KOPT-K1 (cell line): Measurements from ENCODE around the gene CD79B.
"Not testable (repeated sequence)": the region's sequence is repeated elsewhere in the genome, so short reads cannot be mapped to it uniquely, and the experiment has no call there.

ENCODE experiments used
- H3K27ac ChIP-seq: fragments of 200-600 bp; sonication (generic); 2 replicates; pipeline ENCODE4 v1.5.1; 2016; ENCODE audit warnings: antibody characterized with exemption, mild to moderate bottlenecking, low read depth, low read length; ENCODE audit not compliant: poor library complexity, severe bottlenecking
- H3K36me3 ChIP-seq: fragments of 200-600 bp; sonication (generic); 2 replicates; pipeline ENCODE4 v1.5.1; 2017; ENCODE audit warnings: antibody characterized with exemption, mild to moderate bottlenecking, low read length, moderate library complexity; ENCODE audit not compliant: insufficient read depth
- H3K9me3 ChIP-seq: fragments of 200-600 bp; sonication (generic); 2 replicates; pipeline ENCODE4 v1.5.1; 2017; ENCODE audit warnings: antibody characterized with exemption, low read length, mild to moderate bottlenecking; ENCODE audit not compliant: insufficient read depth, poor library complexity, severe bottlenecking

Gene CD79B

GRCh38 chr17:63930951-63931575 lies 1.1 kb downstream of the CD79B start:
- peak overlapping the region; percentile 58 for H3K27ac ChIP-seq
- no peaks in the 10 kb centered on the region for H3K9me3 ChIP-seq
- H3K36me3 ChIP-seq: no peaks in the 10 kb centered on the region; the same call in 1 of the 2 replicates

- Histone ChIP-seq H3K36me3 (no peaks in the 10 kb centered on the region; the same call in 1 of the 2 replicates), H3K9me3 (no peaks in the 10 kb centered on the region), H3K27ac (no peak overlapping the region)
Observed at GRCh38 chr17:63929860-63930766, 2.0 kb downstream of the CD79B start.

DNA sequence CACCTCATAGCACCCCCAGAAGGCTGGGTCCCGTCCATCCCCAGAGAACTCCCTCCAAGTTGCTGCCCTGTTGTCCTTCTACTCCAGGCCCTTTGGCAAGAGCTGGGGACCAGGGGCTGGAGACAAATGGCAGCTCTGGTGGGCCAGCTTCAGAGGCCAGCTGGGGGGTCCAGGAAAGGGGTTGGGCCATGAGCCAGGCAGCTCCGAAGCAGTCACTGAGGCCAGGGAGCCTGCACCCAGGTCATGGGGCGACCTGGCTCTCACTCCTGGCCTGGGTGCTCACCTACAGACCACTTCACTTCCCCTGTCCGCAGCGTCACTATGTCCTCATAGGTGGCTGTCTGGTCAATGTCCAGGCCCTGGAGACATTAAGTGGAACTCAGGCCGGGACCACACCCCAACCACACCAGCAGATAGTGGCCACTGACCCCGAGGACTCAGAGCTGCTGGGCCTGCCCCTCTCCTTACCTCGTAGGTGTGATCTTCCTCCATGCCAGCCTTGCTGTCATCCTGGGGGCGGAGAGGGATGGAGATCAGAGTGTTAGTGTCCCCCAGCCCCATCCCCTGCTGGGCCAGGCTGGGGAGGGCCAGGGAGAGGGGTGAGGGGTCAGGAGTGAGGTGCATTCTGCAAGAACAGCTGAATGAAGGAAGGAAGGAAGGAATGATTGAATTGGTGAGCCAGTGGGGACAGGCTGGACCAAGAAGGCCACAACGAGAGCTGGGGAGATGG lies 3.0 kb downstream of the CD79B start:
- Histone ChIP-seq H3K27ac (no peak overlapping the region), H3K36me3 (no peaks in the 10 kb centered on the region; the same call in 1 of the 2 replicates), H3K9me3 (no peaks in the 10 kb centered on the region)

GRCh38 chr17:63928172-63928666 lies 3.9 kb downstream of the CD79B start:
- H3K9me3 ChIP-seq: no peaks in the 10 kb centered on the region
- H3K36me3 ChIP-seq: no peaks in the 10 kb centered on the region; the same call in 1 of the 2 replicates
- no peak overlapping the region for H3K27ac ChIP-seq

GRCh38 chr17:63927464-63928171 lies 4.5 kb downstream of the CD79B start:
- no peaks in the 10 kb centered on the region; the same call in 1 of the 2 replicates for H3K36me3 ChIP-seq
- no peak overlapping the region for H3K27ac ChIP-seq
- H3K9me3 ChIP-seq: no peaks in the 10 kb centered on the region

DNA sequence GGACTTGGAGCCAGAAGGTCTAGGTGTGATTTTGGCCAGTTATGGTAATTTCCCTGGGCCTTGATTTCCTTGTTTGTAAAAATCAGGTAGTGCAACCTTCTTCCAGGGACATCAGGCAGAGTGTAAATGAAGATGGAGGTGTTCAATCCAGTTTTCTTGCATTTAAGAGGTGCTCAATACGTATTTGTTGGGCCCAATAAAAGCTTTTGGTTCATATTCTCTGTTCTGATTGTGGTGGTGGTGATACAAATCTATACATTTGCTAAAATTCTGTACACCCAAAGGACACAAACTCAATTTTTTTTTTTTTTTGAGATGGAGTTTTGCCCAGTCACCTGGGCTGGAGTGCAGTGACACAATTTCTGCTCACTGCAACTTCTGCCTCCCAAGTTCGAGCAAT lies 6.0 kb downstream of the CD79B start:
- H3K9me3 ChIP-seq: no peaks in the 10 kb centered on the region
- H3K36me3 ChIP-seq: no peaks in the 10 kb centered on the region; the same call in 1 of the 2 replicates
- H3K27ac ChIP-seq: no peak overlapping the region

DNA sequence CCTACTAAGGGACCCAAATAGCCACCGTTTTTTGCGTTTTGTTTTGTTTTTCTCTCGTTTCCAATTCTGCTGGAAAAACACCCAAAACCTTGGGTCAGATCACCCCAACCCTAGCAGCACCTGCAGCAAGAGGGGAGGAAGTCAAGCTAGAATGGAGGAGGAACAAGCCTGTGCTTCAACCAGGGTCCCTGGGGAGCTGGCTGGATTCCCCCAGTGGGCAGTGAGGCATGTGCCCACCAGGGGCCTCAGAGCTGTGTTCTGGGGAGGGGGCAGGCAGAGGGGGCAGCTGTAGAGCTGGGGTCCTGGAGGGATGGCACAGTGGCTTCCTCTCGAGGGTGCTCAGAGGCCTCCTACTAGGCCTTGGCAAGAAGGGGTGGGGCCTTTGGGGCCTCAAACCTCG lies 6.5 kb downstream of the CD79B start:
- Histone ChIP-seq H3K36me3 (no peaks in the 10 kb centered on the region; the same call in 1 of the 2 replicates), H3K27ac (no peak overlapping the region), H3K9me3 (no peaks in the 10 kb centered on the region)

DNA sequence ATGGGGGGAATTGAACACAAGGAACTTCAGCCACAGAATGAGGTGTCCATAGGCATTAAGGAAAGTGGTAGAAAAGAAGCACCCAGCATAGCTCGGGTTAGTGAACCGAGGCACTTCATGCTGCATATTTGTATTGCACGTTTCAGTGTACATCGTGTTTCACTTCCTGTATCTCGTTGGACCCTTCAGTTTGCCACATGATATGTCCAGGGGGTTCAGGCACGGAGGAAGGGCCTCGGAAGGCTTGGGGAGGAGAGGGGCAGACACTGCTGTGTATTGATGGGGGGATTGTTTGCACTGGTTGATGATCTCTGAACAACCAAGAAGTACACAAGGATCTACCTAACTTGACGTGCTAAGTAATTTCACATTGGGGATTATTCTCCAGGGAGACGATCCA lies 9.7 kb downstream of the CD79B start:
- not testable (repeated sequence) for H3K36me3 ChIP-seq, H3K9me3 ChIP-seq, H3K27ac ChIP-seq

GRCh38 chr17:63920779-63921178 lies 11.4 kb downstream of the CD79B start:
- H3K27ac ChIP-seq, H3K36me3 ChIP-seq, H3K9me3 ChIP-seq: not testable (repeated sequence)

DNA sequence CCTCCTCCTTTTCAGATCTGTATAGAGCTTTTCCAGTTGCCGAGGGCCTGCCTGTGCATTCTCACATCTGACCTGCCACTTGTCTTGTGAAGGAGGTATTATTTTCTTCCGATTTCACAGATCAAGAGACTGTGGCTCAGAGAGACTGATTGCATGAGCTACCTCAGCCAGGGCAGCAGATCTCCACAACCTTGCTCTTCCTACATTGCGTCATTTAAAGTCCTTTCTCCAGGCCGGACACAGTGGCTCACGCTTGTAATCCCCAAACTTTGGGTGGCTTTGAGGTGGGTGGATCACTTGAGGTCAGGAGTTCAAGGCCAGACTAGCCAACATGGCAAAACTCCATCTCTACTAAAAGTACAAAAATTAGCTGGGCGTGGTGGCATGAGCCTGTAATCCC lies 12.1 kb downstream of the CD79B start:
- H3K27ac ChIP-seq, H3K36me3 ChIP-seq, H3K9me3 ChIP-seq: not testable (repeated sequence)

DNA sequence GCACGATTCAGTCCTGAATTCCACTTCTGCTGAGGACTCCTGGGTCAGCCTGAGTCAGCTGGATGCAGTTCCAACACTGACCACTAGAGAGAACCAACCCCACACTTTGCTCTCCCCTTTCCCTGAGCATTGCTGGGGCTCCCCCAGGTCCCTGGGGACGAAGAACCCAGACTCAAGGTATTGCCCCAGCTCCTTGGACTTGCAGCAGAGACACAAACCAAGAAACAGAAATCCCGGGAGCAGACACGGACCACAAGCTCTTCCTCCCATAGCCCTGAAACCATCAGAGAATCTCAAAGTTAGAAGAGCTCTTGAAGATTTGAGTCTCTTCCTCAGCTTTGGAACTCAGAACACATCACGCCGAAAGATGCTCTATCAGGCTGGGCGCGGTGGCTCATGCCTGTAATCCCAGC lies 12.8 kb downstream of the CD79B start:
- Histone ChIP-seq H3K9me3 (no peaks in the 10 kb centered on the region), H3K27ac (no peak overlapping the region), H3K36me3 (no peaks in the 10 kb centered on the region)

GRCh38 chr17:63918789-63919305 lies 13.3 kb downstream of the CD79B start, which contains the start of gene GH1:
Gene GH1, minus strand, starts transcription at chr17:63918839. Its CDS starts 63 bp downstream, at chr17:63918776.
- not testable (repeated sequence) for H3K9me3 ChIP-seq, H3K27ac ChIP-seq, H3K36me3 ChIP-seq

DNA sequence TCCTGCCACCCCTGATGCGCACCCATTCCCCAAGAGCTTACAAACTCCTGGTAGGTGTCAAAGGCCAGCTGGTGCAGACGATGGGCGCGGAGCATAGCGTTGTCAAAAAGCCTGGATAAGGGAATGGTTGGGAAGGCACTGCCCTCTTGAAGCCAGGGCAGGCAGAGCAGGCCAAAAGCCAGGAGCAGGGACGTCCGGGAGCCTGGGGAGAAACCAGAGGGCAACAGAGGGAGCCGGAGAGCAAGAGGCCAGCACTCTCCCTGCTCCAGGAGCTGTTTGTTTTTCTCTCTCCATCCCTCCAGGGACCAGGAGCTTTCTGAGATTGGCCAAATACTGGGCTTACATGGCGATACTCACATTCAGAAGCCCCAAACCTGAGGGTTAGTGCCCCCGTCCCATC lies 13.8 kb downstream of the CD79B start:
- Histone ChIP-seq H3K27ac (no peak overlapping the region), H3K36me3 (no peaks in the 10 kb centered on the region), H3K9me3 (no peaks in the 10 kb centered on the region)

- Histone ChIP-seq H3K9me3 (no peaks in the 10 kb centered on the region), H3K36me3 (no peaks in the 10 kb centered on the region), H3K27ac (no peak overlapping the region)
Observed at GRCh38 chr17:63917646-63918045, 14.5 kb downstream of the CD79B start.
